Sigmoid colon (tissue), 4 donors: ENCODE measurements around the gene ABCA2.

Experiments
- CTCF ChIP-seq, 4 experiments: fragments of 450-650 bp in 3 of 4; fragments of 200-600 bp in 1 of 4; IDR thresholded peaks; one replicate each; pipeline ENCODE4 v1.5.1; 2016 to 2019; ENCODE audit warnings: antibody characterized with exemption in 4 of 4, mild to moderate bottlenecking in 3 of 4, moderate library complexity in 2 of 4
- EP300 ChIP-seq, 4 donors: sonication (generic); formaldehyde crosslinking; IDR thresholded peaks; one replicate each; pipeline ENCODE4 v1.6.1; 2017; ENCODE audit warnings: antibody characterized with exemption in 4 of 4
- POLR2A ChIP-seq, 2 donors: fragments of 450-650 bp; IDR thresholded peaks; one replicate each; pipeline ENCODE4 v1.6.1; 2016; ENCODE audit warnings: antibody characterized with exemption in 2 of 2, mild to moderate bottlenecking in 2 of 2, moderate library complexity in 2 of 2
- POLR2AphosphoS5 ChIP-seq, 4 donors: sonication (generic); formaldehyde crosslinking; IDR thresholded peaks; one replicate each; pipeline ENCODE4 v1.6.1; 2017; ENCODE audit warnings: antibody characterized with exemption in 4 of 4

GRCh38 chr9:136991993-136992818, 35.8 kb downstream of the ABCA2 start, which contains the start of gene PAXX:
- TF ChIP-seq CTCF (IDR thresholded peaks at IDR 0.05) (no peak), POLR2AphosphoS5 (IDR thresholded peaks at IDR 0.05) (peak in 1 of 4 donors; percentile 56), POLR2A (IDR thresholded peaks at IDR 0.05) (no peak), EP300 (IDR thresholded peaks at IDR 0.05) (no peak)
